HG03175 (cell line): Measurements from ENCODE around the gene GIT2.
"Not testable (repeated sequence)": the region's sequence is repeated elsewhere in the genome, so short reads cannot be mapped to it uniquely, and the experiment has no call there.

Source experiments
- ATAC-seq: cut with Tn5 transposase; IDR thresholded peaks from one replicate; pipeline ENCODE4 v1.9.1; 2021; ENCODE audit warnings: mild to moderate bottlenecking, moderate library complexity; ENCODE audit not compliant: unreplicated experiment

GIT2 gene

DNA sequence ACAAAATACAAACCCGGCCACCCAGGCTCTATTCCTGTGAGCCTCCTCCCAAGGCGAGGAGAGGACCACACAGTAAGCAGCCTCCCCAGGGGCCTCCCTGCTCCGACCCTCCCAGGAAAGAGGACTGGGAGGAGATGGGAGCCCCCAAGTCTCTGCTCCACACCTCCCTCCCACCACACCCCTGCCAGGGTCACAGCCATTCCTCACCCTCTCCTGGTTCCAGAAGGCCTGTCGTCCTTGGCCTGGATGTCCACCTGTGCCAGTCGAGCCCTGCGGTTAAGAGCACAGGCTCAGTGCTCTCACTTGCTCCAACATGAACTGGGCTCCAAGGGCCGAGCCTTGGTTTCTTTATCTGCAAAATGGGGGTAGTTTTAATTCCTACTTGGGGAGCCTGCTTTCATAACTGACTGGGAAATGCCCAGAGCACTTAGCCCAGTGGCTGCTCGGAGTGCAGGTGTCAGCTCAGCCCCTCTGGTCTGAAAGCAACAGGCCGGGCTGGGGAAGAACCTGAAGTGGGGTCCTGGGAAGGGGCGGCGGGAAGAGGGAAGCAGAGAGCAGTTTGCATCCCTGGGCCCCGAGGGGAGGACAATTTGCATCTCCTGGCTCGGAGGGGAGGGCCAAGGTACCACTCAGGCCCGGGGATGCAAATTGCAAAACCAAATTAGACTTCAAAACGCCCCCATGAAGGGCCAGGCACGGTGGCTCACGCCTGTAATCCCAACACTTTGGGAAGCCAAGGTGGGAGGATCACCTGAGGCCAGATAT, 72.5 kb downstream of the GIT2 start:
- ATAC-seq: no peak

DNA sequence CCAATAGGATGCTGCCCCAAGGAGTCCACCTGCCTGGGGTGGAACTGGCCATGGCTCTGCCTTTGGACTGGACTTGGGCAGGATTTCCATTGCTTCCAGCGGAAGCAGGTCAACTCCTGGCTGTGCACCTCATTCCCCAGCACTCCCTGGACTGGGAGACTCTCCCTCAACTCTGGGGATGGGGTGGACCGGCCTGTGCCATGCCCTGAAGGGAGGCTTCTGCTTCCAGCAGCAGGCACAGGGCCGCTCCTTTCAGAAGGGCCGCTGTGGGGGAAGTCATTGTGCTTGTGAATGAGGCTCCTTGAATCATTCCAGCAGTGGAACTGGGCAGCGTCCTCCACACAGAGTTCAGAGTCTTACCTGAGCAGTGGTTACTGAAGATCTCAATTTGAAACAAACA, 73.1 kb downstream of the GIT2 start:
- no peak for ATAC-seq

DNA sequence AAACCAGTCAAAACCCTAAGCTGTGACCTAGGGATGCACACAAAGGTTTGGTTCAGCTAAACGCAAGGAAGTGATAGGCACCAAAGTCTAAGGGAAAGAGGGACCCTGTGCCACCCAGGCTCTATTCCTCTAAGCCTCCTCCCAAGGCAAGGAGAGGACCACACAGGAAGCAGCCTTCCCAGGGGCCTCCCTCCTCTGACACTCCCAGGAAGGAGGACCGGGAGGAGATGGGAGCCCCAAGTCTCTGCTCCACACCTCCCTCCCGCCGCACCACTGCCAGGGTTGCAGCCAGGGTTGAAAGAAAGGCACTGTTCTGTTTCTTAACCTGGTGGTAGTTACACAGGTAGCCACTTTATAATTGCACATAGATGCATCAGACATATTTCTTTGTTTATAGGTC, 74.2 kb downstream of the GIT2 start:
- no peak for ATAC-seq

DNA sequence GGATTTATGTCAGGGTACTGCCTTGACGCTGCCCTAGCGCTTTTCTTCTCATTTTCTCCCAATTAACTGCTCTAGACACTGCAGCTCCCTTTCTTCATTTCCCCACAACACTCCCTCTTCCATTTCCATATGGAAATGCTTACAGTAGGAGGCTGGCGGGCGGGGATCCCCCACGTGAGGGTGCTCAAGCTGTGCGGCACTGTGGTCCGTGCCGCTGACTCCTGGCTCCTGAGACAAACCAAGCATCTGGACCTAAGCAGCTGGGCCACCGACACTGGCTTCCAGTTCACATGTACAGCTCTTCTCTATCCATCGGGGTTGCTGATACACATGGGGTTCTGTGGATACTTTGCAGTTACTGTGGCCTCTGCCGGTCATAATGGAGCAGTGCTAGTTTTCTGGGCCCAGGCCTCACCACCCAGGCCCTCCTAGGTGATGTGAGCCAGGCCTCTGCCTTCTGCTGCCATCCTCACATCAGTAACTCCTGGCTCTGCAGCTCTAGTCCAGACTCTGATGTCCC, 75.8 kb downstream of the GIT2 start:
- no peak for ATAC-seq

DNA sequence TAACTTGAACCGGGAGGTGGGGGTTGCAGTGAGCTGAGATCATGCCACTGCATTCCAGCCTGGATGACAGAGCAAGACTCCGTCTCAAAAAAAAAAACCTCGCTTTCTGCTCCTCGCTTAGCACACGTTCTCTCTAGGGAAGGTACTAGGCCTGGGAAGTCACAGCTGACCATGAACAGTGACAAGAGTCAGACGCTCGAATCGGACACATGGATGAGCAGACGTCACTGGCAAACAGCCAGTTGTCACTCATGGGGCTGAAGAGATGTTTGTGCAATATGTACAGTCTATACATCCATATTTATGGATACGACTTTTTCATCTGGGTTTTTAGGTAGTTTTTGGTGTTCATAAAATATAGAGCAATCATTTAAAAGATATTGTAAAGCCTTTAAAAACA, 76.7 kb downstream of the GIT2 start:
- ATAC-seq: no peak

- no peak for ATAC-seq
Measured at GRCh38 chr12:109916045-109916444, 80.1 kb downstream of the GIT2 start.

GRCh38 chr12:109915171-109916040, 80.8 kb downstream of the GIT2 start:
- ATAC-seq: no peak

DNA sequence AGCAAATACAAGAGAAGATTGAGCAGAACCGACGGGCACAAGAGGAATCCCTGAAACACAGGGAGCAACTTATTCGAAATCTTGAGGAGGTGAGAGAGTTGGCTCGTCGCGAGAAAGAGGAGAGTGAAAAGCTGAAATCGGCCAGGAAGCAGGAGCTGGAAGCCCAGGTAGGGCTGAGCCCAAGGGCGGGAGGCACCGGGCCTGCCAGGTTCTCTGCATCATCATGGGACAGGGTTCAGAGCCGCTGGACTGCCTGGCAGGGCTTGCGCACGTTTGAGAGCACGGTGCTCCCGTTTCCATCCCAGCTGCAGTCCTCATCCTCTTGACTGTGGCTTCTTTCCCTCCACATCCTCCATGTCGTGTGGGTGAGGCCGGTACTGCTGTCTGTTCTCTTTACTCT, 81.7 kb downstream of the GIT2 start:
- no peak for ATAC-seq

GRCh38 chr12:109912855-109913321, 83.3 kb downstream of the GIT2 start:
- no peak for ATAC-seq

DNA sequence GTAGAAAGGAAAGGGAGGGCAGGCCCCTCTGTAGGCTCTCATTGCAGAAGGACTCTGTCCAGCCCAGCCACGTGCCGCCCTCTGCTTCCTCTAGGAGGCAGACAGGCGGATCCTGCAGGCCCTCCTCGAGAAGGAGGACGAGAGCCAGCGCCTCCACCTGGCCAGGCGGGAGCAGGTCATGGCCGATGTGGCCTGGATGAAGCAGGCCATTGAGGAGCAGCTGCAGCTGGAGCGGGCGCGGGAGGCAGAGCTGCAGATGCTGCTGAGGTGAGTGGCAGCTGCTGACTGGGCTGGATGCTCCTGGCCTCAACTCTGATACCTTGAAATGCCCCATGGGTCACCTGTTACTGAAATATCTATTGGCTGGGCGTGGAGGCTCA, 85.2 kb downstream of the GIT2 start:
- ATAC-seq: no peak

GRCh38 chr12:109910254-109910968, 85.8 kb downstream of the GIT2 start:
- ATAC-seq: no peak

DNA sequence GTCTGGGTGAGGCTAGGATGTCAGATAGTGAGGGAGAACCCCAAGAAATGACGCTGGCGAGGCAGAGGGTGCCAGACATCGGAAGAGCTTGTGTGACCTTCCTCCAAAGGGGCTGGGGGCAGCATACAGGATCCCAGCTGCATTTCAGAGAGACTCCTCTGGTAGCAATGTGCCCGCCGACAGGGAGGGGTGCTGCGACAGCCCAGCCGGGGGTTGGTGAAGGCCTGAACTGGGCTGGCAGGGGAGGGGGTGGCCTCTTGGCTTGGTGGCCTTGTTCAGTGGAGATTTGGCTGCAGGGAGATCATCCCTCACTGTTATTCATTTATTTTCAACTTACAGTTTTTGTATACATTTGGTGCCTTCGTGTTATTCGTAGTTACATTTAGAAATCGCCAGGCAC, 90.9 kb downstream of the GIT2 start:
- ATAC-seq: no peak

DNA sequence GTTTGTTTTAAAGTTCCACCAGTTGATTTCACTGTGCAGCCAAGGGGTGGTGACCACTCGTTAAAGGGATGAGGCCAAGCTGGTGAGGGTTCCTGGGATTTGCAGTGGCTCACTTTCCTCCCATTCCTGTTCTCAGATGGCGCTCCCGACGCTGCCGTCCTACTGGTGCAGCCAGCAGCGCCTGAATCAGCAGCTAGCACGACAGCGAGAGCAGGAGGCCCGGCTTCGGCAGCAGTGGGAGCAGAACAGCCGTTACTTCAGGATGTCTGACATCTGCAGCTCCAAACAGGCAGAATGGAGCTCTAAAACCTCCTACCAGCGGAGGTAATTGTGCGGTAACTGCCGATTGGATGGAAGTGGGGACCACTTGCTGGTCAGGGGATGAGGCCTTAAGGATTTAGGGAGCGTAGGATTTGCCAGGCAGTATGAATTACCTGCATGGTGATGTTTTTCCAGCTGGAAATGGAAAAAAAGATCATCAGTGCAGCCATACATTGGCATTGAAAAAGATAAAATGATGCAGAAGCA, 93.2 kb downstream of the GIT2 start:
- no peak for ATAC-seq

GRCh38 chr12:109900752-109901580, 95.2 kb downstream of the GIT2 start:
- ATAC-seq: peak; percentile 14

DNA sequence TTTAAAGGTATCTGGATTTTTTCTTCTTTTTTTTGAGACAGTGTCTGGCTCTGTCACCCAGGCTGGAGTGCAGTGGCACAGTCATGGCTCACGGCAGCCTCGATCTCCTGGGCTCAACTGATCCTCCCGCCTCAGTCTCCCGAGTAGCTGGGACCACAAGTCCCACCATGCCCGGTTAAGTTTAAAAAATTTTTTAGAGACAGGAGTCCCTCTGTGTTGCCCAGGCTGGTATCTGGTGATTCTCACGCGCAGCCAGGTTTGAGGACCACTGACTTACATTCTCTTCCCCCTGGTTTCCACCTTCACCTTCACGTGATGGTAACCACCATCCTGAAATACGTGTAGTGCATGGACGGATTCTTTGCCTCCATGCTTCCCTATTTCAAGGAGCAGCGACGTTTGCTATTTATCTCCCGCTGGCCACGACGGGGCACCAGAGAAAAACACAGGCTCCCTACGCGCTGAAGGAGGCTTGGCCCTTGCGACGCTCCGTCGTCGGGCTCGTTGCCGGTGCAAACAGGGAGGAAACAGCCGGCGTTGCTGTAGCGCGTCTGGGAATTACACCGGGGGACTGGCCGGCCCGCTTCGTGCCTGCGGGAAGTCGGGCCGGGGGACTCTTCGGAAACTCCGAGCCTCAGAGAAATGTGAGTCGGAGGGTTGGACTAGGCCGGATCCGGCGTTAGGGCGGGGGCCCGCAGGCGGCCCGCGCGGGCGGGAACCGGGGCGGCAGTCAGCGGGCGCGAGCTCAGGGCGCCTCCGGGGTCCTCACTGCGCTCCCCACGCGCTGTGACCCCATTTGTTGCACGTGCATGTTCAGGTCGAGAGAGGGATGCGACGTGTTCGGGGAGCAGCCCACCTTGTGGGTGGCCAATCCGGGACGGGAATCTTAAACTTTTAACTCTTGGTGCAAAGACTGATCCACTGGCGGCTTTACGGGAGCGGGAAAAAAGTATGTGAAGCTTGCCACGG, 96.1 kb downstream of the GIT2 start, which contains the start of gene TCHP:
Gene TCHP (plus strand): TSS at position 492 of the 969 bp plus-strand sequence. CDS start 2,753 bp downstream, outside the sequence.
- peak; percentile 75 for ATAC-seq

GRCh38 chr12:109899345-109899744, 96.8 kb downstream of the GIT2 start:
- ATAC-seq: not testable (repeated sequence)

- ATAC-seq: no peak
Measured at GRCh38 chr12:109897029-109897428, 99.1 kb downstream of the GIT2 start.

DNA sequence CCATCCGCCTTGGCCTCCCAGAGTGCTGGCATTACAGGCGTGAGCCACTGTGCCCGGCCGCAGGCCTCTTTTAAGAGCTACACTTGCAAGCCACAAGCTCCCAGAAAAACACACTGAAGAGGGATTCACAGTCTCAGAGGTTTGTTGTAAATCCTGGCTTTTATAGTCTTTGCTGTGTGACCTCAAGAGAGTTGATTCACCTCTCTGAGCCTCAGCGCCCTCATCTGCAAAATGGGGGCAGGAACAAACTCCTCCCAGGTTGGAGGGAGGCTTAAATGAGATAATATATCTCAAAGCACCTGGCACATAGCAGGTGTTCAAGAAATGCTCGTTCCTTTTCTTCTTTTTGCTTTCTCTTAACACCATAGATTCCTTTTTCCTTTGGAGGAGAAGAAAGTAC, 100.0 kb downstream of the GIT2 start:
- no peak for ATAC-seq

- ATAC-seq: no peak
Measured at GRCh38 chr12:109894939-109895338, 101.2 kb downstream of the GIT2 start.
